Measurements from ENCODE around the gene UQCC2.

UQCC2 gene

DNA sequence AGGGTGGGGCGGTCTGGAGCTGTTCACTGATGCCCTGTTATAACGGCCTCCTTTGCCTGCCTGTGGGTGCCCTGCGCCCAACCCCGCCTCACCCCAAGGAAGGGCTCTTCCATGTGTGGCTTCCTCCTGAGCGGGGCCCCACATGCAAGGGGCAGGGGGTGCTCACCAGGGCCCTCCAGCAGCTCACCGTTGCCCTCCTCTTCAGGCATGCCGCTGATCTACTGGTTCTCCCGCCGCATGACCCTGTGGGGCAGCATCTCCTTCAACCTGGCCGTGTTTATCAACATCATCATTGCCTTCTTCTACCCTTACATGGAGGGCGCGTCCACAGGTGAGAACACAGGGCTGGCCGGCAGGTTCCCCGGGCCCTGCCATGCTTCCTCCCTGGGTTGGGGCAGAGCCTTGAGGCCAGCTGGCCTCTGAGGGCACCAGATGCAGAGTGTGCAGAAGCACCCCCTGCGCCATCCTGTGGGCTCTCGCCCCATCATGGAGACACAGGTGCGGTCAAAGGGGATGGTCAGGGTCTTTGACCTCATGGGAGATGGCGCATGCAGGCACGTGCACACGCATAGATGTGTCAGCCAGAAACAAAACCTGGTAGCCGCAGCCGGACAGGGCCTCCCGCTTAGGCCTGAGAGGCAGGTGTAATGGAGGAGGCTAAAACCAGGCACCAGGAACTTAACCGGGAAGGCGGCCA is 22.9 kb downstream of the UQCC2 start:
- no peak for DNase-seq

DNA sequence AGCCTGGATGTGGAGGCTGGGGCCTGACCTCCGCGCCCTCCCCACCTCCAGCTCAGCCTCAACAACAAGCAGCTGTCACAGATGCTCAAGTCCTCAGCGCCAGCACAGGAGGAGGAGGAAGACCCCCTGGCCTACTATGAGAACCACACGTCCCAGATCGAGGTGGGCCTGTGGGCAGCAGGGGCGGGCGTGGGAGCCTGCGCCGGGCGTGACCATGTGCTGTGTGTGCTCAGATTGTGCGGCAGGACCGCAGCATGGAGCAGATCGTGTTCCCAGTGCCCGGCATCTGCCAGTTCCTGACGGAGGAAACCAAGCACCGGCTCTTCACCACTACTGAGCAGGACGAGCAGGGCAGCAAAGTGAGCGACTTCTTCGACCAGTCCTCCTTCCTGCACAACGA is 23.5 kb downstream of the UQCC2 start:
- DNase-seq: no peak

- no peak for DNase-seq
Measured at GRCh38 chr6:33686981-33687975, 24.2 kb downstream of the UQCC2 start.

DNA sequence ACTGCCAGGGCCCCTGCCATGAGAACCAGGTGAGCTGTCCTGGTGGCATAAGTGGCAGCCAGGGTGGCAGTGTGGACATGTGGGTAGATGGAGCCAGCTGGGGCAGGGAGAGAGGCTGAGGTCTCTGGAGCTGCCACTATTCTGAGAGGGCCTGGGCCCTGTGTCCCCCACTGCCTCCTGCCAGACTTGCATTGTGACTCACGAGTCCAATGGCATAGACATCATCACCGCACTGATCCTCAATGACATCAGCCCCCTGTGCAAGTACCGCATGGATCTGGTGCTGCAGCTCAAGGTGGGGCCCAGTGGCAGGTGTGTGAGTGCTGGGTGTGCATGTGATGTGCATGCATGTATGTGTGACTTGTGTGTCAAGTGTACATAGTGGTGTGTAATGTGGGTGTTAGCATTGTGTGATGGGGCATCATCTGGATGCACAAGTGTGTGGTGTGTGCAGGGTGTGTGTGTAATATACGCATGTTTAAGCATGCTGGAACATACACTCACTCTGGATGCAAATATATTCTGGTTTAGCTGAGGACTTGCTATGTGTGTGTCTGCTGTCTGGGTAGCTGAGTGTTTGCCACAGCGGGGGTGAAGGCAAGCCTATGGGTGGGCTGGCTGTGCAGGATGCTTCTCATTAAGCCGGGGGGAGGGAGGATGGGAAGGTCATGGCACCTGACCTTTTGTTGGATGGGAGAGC is 25.1 kb downstream of the UQCC2 start:
- DNase-seq: no peak

DNA sequence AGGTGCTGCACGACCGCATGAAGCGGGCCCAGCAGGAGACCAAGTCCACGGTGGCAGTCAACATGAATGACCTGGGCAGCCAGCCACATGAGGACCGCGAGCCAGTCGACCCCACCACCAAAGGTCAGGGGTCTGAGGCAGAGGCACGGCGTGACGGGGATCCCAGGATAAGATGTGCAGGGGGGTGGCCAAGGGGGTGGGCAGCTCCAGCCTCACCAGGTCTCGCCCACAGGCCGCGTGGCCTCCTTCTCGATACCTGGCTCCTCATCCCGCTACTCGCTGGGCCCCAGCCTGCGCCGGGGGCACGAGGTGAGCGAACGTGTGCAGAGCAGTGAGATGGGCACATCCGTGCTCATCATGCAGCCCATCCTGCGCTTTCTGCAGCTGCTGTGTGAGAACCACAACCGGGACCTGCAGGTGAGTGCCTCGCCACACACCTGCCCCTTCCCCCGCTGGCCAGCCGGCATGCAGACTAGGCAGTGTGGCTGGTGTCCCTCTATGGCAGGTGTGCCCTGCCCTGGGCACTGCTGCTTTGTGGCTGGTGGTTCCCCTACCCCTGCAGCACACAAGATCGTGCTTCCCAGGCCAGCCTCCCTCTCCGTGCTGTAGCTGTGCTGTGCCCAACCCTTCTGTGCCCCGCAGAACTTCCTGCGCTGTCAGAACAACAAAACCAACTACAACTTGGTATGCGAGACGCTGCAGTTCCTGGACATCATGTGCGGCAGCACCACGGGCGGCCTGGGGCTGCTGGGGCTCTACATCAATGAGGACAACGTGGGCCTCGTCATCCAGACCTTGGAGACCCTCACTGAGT is 25.9 kb downstream of the UQCC2 start:
- no peak for DNase-seq

- DNase-seq: no peak
Measured at GRCh38 chr6:33684983-33685382, 26.5 kb downstream of the UQCC2 start.

GRCh38 chr6:33684428-33684896 is 27.0 kb downstream of the UQCC2 start:
- no peak for DNase-seq

GRCh38 chr6:33683576-33684427 is 27.7 kb downstream of the UQCC2 start:
- DNase-seq: no peak

GRCh38 chr6:33683051-33683571 is 28.4 kb downstream of the UQCC2 start:
- no peak for DNase-seq

- no peak for DNase-seq
Measured at GRCh38 chr6:33682341-33682740, 29.2 kb downstream of the UQCC2 start.

- no peak for DNase-seq
Measured at GRCh38 chr6:33679761-33680160, 31.7 kb downstream of the UQCC2 start.

DNA sequence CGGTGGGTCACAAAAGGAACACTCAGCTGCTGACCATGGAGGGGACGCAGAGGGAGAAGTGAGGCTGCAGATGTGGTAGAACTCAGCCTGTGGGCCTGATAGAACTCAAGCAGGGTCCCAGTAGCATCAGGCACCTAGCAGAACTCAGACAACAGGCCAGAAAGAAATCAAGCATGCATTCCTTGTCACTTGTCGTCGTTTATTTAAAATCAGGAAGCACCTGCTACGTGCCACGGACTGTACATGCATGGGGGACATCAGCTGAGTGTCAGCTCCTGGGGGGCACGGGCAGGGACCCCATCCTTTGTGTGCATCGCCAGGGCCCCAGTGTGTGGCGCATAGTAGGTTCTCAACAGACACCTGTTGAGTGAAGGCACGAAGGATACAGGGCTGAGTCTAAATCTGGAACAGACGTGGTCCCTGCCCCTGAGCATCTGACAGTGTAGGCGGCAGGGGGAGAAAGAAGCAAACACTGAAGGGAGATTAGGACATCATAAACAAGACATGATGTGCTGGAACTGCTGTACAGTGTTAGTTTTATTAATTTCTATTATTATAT is 32.5 kb downstream of the UQCC2 start:
- no peak for DNase-seq

GRCh38 chr6:33678233-33678931 is 33.1 kb downstream of the UQCC2 start:
- no peak for DNase-seq

GRCh38 chr6:33677689-33678088 is 33.8 kb downstream of the UQCC2 start:
- no peak for DNase-seq

DNA sequence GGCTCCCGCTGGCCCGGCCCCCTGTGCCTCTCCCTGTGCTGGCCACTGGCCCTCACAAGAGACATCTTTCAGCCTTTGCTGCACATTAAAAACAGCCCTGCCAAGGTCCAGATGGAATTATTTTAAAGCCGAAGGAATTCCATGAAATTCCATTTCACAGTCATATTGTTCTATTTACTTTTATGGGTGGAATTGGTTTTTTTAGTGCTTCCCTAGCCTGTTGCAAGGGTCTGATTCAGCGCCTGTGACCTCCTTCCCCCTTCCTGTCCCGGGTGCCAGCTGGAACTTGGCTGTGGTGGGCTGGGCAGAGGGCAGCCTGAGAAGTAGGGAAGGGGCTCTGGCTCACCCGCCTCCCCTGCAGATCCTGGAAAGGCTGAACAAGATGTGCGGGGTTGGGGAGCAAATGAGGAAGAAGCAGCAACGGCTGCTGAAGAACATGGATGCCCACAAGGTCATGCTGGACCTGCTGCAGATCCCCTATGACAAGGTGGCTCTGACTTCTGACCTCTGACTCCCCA is 34.3 kb downstream of the UQCC2 start:
- DNase-seq: no peak

DNA sequence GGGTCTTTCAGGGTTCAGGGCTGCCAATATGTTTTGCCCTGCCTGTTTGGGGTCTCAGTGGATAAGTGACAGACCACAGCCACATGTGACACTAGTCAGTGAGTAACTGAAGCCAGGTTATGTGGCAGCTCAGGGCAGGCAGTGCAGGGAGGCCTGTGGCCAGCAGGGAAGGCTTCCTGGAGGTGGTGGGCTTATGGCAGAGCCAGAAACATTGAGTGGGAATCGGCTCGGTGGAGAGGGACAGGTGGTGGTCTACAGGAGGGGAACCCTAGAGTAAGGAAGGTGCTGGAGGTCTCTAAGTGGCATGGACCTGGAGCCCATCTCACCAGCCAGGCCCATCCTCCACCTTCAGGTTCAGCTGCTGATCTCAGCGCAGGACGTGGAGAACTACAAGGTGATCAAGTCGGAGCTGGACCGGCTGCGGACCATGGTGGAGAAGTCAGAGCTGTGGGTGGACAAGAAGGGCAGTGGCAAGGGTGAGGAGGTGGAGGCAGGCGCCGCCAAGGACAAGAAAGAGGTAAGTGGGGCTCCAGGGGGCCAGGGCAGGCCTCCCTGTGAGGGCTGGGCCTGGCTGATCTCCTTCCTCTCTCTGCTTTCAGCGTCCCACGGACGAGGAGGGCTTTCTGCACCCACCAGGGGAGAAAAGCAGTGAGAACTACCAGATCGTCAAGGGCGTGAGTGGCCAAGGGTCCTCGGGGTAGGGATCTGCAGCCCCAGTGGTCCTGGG is 34.9 kb downstream of the UQCC2 start:
- no peak for DNase-seq

GRCh38 chr6:33675968-33676367 is 35.5 kb downstream of the UQCC2 start:
- no peak for DNase-seq

GRCh38 chr6:33673851-33674250 is 37.6 kb downstream of the UQCC2 start:
- DNase-seq: no peak

DNA sequence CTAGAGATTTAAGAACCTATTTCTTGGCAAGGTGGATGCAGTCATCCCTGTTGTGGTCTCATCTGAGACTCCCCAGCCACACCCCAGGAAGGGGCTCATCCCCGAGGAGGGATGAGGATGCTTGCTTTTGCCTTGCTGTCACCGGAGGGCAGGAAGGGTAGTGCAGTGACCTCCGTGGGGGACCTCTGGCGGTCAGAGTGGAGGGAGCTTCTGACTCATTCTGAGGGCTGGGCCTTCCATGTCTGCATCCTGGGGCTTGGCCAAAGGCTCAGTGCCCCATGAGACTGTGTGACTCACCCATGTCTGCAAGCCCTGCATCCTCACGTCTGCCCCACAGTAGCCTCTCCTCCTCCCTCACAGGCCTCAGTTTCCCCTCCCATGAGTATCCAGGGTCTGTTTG is 38.7 kb downstream of the UQCC2 start:
- DNase-seq: no peak

All from DMS 273 treated with DMSO at 0.1 percent for 48 hours (cell line).